H9 (cell line): Measurements from ENCODE around the gene SSTR4. TPM values are rescaled to one million over a fixed set of nuclear protein-coding genes. Genes with fewer than 3 reads are reported as not detected.

Experiments
- DNase-seq: peaks from one replicate; pipeline ENCODE4 v3.0.0-alpha.2; 2017
- H2AFZ ChIP-seq: one replicate; pipeline ENCODE4 v1.6.1; 2013; ENCODE audit warnings: mild to moderate bottlenecking, low read length, control low read depth, moderate library complexity
- H2AK5ac ChIP-seq: 2 replicates; pipeline ENCODE4 v1.6.1; 2013; ENCODE audit warnings: low read length, control low read depth, mixed read lengths; ENCODE audit not compliant: insufficient read length
- H2BK120ac ChIP-seq: one replicate; pipeline ENCODE4 v1.6.1; 2013; ENCODE audit warnings: low read depth, mild to moderate bottlenecking, low read length, control low read depth, inconsistent platforms; ENCODE audit not compliant: poor library complexity, severe bottlenecking
- H2BK12ac ChIP-seq: 2 replicates; pipeline ENCODE4 v1.6.1; 2013; ENCODE audit warnings: low read length, control low read depth, mixed read lengths, low read depth; ENCODE audit not compliant: insufficient read length
- H2BK15ac ChIP-seq: 2 replicates; pipeline ENCODE4 v1.6.1; 2013; ENCODE audit warnings: low read depth, low read length, control low read depth
- H2BK20ac ChIP-seq: one replicate; pipeline ENCODE4 v1.6.1; 2013; ENCODE audit warnings: low read depth, mild to moderate bottlenecking, low read length, control low read depth, inconsistent platforms; ENCODE audit not compliant: poor library complexity, severe bottlenecking
- H2BK5ac ChIP-seq: 2 replicates; pipeline ENCODE4 v1.6.1; 2013; ENCODE audit warnings: low read length, control low read depth, mixed read lengths; ENCODE audit not compliant: insufficient read length
- H3K14ac ChIP-seq: 2 replicates; pipeline ENCODE4 v1.6.1; 2013; ENCODE audit warnings: low read length, control low read depth; ENCODE audit not compliant: insufficient read depth
- H3K18ac ChIP-seq: 2 replicates; pipeline ENCODE4 v1.6.1; 2013; ENCODE audit warnings: low read depth, mild to moderate bottlenecking, mixed read lengths, low read length, control low read depth; ENCODE audit not compliant: insufficient read length
- H3K23ac ChIP-seq: 2 replicates; pipeline ENCODE4 v1.6.1; 2013; ENCODE audit warnings: low read length, control low read depth, mixed read lengths, low read depth; ENCODE audit not compliant: insufficient read length
- H3K23me2 ChIP-seq: 2 replicates; pipeline ENCODE4 v1.6.1; 2013; ENCODE audit warnings: low read depth, mild to moderate bottlenecking, mixed read lengths, low read length, control low read depth; ENCODE audit not compliant: insufficient read length, poor library complexity, severe bottlenecking
- H3K27ac ChIP-seq: 2 replicates; pipeline ENCODE4 v1.5.1; 2013; ENCODE audit warnings: low read length, control low read depth, mixed read lengths, low read depth; ENCODE audit not compliant: insufficient read length
- H3K27me3 ChIP-seq: 2 replicates; pipeline ENCODE4 v1.6.1; 2013; ENCODE audit warnings: low read length, control low read depth, inconsistent platforms; ENCODE audit not compliant: insufficient read depth
- H3K4ac ChIP-seq: 2 replicates; pipeline ENCODE4 v1.6.1; 2013; ENCODE audit warnings: low read depth, mild to moderate bottlenecking, control low read depth, inconsistent platforms, low read length, moderate library complexity
- H3K4me1 ChIP-seq: 2 replicates; pipeline ENCODE4 v1.6.1; 2013; ENCODE audit warnings: low read length, control low read depth, inconsistent platforms; ENCODE audit not compliant: insufficient read depth
- H3K4me2 ChIP-seq: 2 replicates; pipeline ENCODE4 v1.6.1; 2013; ENCODE audit warnings: low read length, control low read depth, mixed read lengths; ENCODE audit not compliant: insufficient read length, insufficient read depth
- H3K56ac ChIP-seq: 2 replicates; pipeline ENCODE4 v1.6.1; 2013; ENCODE audit warnings: low read depth, mild to moderate bottlenecking, mixed read lengths, low read length, control low read depth; ENCODE audit not compliant: insufficient read length
- H3K79me1 ChIP-seq: 2 replicates; pipeline ENCODE4 v1.6.1; 2013; ENCODE audit warnings: low read depth, mild to moderate bottlenecking, moderate library complexity, low read length, control low read depth, inconsistent platforms; ENCODE audit not compliant: insufficient read depth, poor library complexity, severe bottlenecking
- H3K79me2 ChIP-seq: 2 replicates; pipeline ENCODE4 v1.6.1; 2013; ENCODE audit warnings: low read length, control low read depth, inconsistent platforms; ENCODE audit not compliant: insufficient read depth
- H3K9ac ChIP-seq: 2 replicates; pipeline ENCODE4 v1.6.1; 2013; ENCODE audit warnings: low read length, control low read depth, mixed read lengths; ENCODE audit not compliant: insufficient read length; ENCODE audit errors: extremely low read depth
- H3K9me3 ChIP-seq: one replicate; pipeline ENCODE4 v1.6.1; 2013; ENCODE audit warnings: low read depth, low read length, inconsistent platforms; ENCODE audit not compliant: control insufficient read depth
- H3T11ph ChIP-seq: one replicate; pipeline ENCODE4 v1.6.1; 2013; ENCODE audit warnings: mild to moderate bottlenecking, low read length, control low read depth, inconsistent platforms
- H4K20me1 ChIP-seq: one replicate; pipeline ENCODE4 v1.6.1; 2013; ENCODE audit not compliant: control insufficient read depth, insufficient read length, insufficient read depth
- H4K5ac ChIP-seq: 2 replicates; pipeline ENCODE4 v1.6.1; 2013; ENCODE audit warnings: low read depth, mild to moderate bottlenecking, mixed read lengths, low read length, control low read depth; ENCODE audit not compliant: insufficient read length
- H4K8ac ChIP-seq: replicated peaks from 2 replicates; pipeline ENCODE4 v1.6.1; 2013; ENCODE audit warnings: low read length, control low read depth, mixed read lengths, low read depth; ENCODE audit not compliant: insufficient read length
- H4K91ac ChIP-seq: 2 replicates; pipeline ENCODE4 v1.6.1; 2013; ENCODE audit warnings: low read depth, mild to moderate bottlenecking, moderate library complexity, mixed read lengths, low read length, control low read depth; ENCODE audit not compliant: insufficient read length
- H3K27ac Mint-ChIP-seq, 3 experiments: 2 replicates in 2 of 3; 3 replicates in 1 of 3; pipeline ENCODE4 v1.8.0; 2020 to 2021; ENCODE audit warnings: mixed read lengths in 3 of 3, mild to moderate bottlenecking in 1 of 3, moderate library complexity in 1 of 3
- H3K27me3 Mint-ChIP-seq: 2 replicates; pipeline ENCODE4 v1.8.0; 2021; ENCODE audit warnings: low read depth, mild to moderate bottlenecking, moderate library complexity, mixed read lengths
- H3K36me3 Mint-ChIP-seq, 3 experiments: 2 replicates in 2 of 3; 3 replicates in 1 of 3; pipeline ENCODE4 v1.8.0; 2020 to 2021; ENCODE audit warnings: low read depth in 3 of 3, mixed read lengths in 3 of 3; ENCODE audit not compliant: insufficient read depth in 1 of 3
- H3K4me1 Mint-ChIP-seq, 2 experiments: 2 replicates each; pipeline ENCODE4 v1.8.0; 2020; ENCODE audit warnings: mixed read lengths in 2 of 2
- H3K4me3 Mint-ChIP-seq, 2 experiments: 2 replicates in 1 of 2; 3 replicates in 1 of 2; pipeline ENCODE4 v1.8.0; 2020 to 2021; ENCODE audit warnings: mild to moderate bottlenecking in 2 of 2, mixed read lengths in 2 of 2, moderate library complexity in 1 of 2
- H3K9me3 Mint-ChIP-seq, 2 experiments: 2 replicates in 1 of 2; 3 replicates in 1 of 2; pipeline ENCODE4 v1.8.0; 2020; ENCODE audit warnings: mild to moderate bottlenecking in 2 of 2, mixed read lengths in 2 of 2, moderate library complexity in 1 of 2
- WGBS: extraction: QIAGEN DNeasy Blood & Tissue Kit; methylation state at CpG from one replicate; pipeline ENCODE4 v1.1.7; 2013; ENCODE audit warnings: missing lambda C conversion rate, low lambda C conversion rate, mixed read lengths; ENCODE audit not compliant: insufficient read length; ENCODE audit errors: extremely low coverage; 5-methylcytosine and 5-hydroxymethylcytosine counted together
- total RNA-seq: library from RNA; stranded (reverse); gene quantifications from 2 replicates; pipeline ENCODE4 v1.2.1, GENCODE V29; 2021
- TF ChIP-seq, protein P1 (sequence below): fragments of 200-600 bp; sonication (generic); conservative IDR thresholded peaks from 3 replicates; pipeline ENCODE4 v1.8.0; 2021; ENCODE audit warnings: antibody characterized with exemption, mild to moderate bottlenecking

The SSTR4 gene
- total RNA-seq, 1 experiment from 2014 or later, result not detected

DNA sequence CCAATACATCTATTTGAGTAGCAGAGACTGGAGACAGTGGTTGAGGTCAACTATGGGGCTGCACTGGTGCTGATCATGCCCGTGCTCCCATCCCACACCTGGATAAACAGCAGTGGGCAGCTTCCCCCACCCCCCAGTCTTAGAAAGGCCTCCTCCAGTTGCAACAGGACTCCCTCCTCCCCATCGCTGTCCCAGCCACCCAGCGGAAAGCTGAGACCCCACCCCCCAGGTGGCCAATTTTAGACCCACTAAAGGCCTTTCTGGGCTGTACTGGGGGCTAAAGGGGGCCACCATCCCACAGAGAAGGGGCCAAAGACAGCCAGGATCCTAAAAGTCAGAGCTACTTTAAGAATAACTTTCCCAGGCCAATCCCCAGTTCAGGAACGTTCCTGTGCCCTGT lies 1.2 kb upstream of the SSTR4 start:
- no peak overlapping the region for H2BK120ac ChIP-seq
- H3K4me1 ChIP-seq, result no peaks in the 10 kb centered on the region
- no peak overlapping the region for H2AK5ac ChIP-seq
- no peak overlapping the region for H3K9ac ChIP-seq
- H2AFZ ChIP-seq, result no peak overlapping the region
- no peak overlapping the region for H3K23ac ChIP-seq
- no peaks in the 10 kb centered on the region for H3K79me1 ChIP-seq
- no peak overlapping the region for H2BK15ac ChIP-seq
- no peak overlapping the region for H3K4me2 ChIP-seq
- Mint-ChIP-seq H3K4me3 (no peak overlapping the region), H3K4me1 (0 out of 4 replicates have a peak, but pooled peaks cover 2 to 3% of the 10 kb centered on the region in 2 experiments), H3K36me3 (peaks cover 0 to 2% (median 0%) of the 10 kb centered on the region in 3 experiments; a peak in 1 of 7 replicates), H3K27me3 (peaks cover 83% of the 10 kb centered on the region), H3K9me3 (no peaks in the 10 kb centered on the region), H3K27ac (no peak overlapping the region)
- no peaks in the 10 kb centered on the region for H3K23me2 ChIP-seq
- H3K4ac ChIP-seq, result no peak overlapping the region
- no peak overlapping the region for H3K27ac ChIP-seq
- H3K79me2 ChIP-seq, result no peaks in the 10 kb centered on the region
- H3K27me3 ChIP-seq, result peaks cover 21% of the 10 kb centered on the region; the same call in 1 of the 2 replicates
- H3T11ph ChIP-seq, result no peak overlapping the region
- DNase-seq, result no peak
- no peak overlapping the region for H2BK20ac ChIP-seq
- no peak overlapping the region for H2BK5ac ChIP-seq
- TF ChIP-seq, protein P1, sequence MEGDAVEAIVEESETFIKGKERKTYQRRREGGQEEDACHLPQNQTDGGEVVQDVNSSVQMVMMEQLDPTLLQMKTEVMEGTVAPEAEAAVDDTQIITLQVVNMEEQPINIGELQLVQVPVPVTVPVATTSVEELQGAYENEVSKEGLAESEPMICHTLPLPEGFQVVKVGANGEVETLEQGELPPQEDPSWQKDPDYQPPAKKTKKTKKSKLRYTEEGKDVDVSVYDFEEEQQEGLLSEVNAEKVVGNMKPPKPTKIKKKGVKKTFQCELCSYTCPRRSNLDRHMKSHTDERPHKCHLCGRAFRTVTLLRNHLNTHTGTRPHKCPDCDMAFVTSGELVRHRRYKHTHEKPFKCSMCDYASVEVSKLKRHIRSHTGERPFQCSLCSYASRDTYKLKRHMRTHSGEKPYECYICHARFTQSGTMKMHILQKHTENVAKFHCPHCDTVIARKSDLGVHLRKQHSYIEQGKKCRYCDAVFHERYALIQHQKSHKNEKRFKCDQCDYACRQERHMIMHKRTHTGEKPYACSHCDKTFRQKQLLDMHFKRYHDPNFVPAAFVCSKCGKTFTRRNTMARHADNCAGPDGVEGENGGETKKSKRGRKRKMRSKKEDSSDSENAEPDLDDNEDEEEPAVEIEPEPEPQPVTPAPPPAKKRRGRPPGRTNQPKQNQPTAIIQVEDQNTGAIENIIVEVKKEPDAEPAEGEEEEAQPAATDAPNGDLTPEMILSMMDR, result no peak
- H4K20me1 ChIP-seq, result no peaks in the 10 kb centered on the region
- no peak overlapping the region for H3K56ac ChIP-seq
- no peak overlapping the region for H3K14ac ChIP-seq
- no peak overlapping the region for H4K91ac ChIP-seq
- no peak overlapping the region for H2BK12ac ChIP-seq
- H3K9me3 ChIP-seq, result no peaks in the 10 kb centered on the region
- H3K18ac ChIP-seq, result no peak overlapping the region
- no peak overlapping the region for H4K8ac ChIP-seq
- no CpG with 5 or more reads among the region's 4 CpGs for WGBS
- H4K5ac ChIP-seq, result no peak overlapping the region
